GM18517 (cell line): ENCODE data around the gene SOX4.

ENCODE experiments used
- ATAC-seq: cut with Tn5 transposase; IDR thresholded peaks from one replicate; pipeline ENCODE4 v1.9.1; 2021; ENCODE audit warnings: mild to moderate bottlenecking, moderate library complexity; ENCODE audit not compliant: unreplicated experiment

Gene SOX4

DNA sequence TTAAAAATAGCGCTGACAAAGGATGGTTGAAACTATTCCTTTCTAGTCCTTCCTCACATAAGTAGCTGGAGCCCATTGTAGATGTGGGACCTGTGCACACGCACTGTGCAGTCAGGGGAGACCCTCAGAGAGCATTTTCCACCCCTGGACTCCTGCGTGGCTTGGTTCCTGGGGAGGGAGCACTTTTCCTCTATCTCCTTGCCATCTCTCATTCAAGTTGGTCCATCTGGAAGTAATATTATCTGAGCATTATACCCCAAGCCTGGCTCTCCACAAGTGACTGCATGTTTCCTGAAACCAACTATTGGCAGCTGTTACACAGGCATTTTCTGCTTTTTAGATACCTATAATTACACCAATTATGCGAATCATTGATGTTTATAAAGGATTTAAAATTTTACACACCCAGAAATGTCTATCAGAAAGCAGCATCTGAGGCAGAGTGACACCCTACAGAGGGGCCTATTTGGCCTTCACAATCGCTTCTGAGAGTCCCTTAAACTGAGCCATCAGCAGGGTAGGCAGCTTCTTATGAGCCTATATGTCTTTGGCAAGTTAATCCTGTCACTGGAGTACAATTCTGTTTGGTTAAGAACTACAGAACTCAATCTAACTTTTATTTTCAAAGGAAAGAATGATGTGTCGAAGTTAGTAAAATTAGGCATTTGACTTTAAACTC lies 18.7 kb downstream of the SOX4 start:
- no peak for ATAC-seq

DNA sequence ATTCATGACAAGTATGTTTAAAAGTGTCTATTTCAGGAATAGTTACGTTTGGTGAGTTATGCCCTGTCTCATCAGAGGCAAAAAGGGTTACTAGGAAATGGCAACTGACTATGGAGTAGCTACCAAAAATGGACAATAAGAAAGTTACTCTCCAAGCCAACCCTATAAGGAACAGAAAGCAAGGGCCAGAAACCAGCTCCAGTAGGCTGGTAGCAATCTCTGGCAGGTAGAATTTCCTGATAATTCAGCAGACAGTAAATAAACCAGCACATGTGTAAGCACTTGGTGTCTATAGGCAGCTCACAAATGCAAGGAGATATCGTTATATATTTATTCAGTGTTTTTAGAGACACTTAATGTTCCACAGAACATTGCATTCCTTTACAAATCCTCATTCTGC lies 20.3 kb downstream of the SOX4 start:
- ATAC-seq, result no peak

DNA sequence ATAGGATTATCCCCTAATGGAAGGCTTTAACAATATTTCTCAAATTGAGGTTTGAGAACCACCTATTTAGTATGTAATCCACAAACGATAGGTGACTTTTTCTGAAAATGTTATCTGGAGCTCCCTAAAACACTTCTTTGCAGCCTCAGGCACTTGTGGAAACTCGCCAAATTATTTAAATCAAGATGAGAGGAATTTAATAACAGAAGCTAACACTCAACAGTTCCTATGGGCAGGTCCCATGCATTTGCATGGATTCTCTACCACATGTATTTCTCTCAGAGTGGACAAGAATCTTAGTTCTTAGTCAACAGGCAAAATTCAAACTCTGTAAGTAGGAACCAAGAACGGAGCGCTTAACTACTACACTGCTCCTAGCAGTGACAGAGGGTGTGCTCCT lies 20.7 kb downstream of the SOX4 start:
- no peak for ATAC-seq

DNA sequence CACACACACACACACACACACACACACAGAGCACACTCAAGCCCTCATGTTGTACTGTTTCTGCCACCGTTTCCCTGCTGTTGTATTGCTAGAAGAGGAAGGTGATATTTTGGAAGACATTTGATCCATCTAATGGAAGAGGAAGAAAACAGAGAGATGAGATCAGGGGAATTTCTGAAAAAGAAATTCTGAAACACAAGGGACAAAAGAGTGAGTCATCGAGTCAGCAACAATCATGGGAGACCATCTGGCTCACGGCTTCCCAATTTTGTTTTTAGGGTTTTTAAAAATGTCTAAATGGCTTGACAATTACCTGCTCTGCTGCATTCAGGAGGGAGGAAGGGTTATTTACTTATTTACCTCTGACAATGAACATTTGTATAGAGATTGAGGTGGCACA lies 22.0 kb downstream of the SOX4 start:
- ATAC-seq, result no peak

DNA sequence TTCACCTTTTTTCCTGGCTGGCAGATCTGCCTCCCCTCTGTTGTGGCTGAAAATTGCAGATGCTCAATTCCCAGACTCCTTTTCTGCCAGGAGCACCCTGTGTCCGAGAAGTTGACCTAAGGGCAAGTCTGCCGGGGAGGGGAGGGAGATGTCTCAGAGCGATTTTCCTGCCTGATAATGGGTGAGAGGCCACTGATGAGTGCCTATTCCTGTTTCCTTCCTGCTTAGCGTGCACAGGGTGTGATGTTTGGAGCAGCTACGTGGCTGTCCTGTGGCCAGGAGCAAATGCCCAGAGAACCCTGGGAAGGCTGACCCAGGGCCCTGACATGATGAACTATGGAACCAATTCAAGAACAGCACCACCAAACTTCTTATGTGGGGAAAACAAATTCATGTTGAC lies 22.5 kb downstream of the SOX4 start:
- no peak for ATAC-seq

DNA sequence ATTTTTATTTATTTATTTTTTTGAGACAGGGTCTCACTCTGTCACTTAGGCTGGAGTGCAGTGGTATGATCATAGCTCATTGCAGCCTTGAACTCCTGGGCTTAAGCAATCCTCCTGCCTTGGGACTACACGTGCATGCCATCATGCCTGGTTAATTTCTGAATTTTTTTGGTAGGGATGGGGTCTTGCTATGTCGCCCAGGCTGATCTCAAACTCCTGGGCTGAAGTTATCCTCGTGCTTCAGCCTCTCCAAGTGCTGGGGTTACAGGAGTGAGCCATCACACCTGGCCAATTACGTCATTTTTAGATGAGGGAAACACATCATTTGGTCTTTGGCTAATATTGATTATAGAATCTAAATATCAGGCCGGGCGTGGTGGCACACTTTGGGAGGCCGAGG lies 32.1 kb downstream of the SOX4 start:
- ATAC-seq, result no peak

DNA sequence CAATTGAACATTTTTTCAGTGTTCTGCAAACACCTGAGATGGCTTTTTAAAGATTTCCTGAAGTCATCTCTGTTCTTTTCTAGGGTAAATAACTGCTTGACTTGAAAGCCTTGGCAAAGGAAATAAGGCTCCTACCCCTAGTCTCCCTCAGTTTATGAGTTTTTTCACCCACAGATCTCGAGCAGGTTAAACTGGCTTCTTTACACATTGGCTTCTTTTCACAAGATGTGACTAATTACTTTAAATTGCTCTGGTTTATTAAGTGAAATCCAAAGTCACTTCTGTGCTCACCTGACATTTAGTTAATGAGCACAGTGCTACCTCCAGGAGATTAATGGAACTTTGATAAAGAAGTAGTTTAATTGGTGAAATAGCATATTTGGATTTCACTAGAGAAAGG lies 33.2 kb downstream of the SOX4 start:
- ATAC-seq, result no peak

DNA sequence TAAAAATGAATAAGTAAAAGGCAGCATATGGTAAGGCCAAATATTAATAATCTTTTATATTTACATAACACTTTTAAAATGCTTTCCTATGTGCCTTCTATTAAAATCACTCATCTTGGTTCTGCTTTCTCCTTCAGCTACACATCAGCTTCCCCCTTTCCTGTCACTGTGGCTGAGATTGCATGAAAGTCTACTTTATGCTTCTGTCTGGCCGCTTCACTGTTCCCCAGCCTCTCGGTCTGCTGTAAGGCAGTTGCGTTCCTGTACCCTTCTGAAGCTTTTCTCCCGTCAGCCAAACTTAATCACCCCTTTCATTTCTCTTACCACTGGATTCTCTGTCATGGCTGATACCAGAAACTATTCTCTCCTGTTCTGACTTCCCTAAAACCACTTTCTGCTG lies 34.6 kb downstream of the SOX4 start:
- ATAC-seq, result no peak

DNA sequence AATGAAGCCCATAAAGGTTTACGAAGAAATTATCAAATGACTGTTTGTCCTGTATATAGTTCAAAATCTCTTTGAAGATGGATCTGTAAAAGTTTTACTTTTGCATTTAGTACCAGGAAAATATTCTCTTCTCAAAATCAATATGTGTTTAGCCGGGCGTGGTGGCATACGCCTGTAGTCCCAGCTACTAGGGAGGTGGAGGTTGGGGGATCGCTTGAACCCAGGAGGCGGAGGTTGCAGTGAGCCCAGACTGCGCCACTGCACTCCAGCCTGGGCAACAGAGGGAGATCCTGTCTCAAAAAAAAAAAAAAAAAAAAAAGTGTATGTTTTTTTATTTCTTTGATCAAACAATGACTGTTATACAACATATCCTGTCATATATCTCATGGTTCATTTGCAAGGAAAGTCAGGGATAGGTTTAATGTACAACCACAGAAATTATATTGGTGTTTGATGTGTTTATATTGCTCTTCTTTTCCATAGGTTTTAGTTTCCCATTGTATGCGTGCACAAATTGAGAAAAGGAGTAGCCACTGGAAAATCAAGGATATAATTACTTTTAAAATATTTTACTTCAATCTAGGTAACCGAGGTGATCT lies 40.1 kb downstream of the SOX4 start:
- ATAC-seq, result no peak

DNA sequence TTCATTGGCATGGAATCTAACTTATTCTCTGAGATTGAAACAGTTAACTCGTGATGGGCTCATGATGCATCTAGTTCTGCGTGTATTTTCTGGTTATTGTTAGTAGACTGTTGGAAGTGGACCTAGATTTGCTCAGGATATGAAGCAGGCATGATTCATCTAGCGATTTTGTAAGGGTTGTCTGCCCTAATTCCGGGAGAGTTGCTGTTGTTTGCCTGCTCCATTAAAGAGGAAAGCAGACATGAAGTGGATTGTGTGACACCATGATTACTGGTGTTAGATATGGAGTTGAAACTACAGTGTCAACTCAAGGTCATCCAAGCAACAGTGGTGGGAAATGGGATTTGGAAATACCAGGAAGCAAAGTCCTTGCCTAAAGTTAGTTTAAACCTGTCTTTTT lies 41.0 kb downstream of the SOX4 start:
- no peak for ATAC-seq

DNA sequence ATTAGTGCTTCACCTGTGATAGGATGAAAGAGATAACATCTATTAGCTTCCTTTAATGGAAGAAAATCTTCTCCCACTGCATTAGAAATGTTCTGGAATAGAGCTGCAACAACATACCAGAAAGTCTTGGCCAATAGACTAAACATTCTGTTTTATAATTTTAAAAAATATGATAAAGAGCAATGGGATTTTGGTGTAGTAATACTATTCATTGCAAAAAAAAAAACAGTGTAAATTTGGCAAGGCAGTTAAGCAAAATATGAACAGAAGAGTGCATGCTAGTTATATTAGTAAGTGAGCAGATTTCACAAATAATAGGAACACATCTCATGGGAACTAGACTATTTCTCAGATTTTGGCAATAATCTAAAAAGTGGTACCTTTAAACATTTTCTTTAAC lies 43.3 kb downstream of the SOX4 start:
- ATAC-seq, result no peak

DNA sequence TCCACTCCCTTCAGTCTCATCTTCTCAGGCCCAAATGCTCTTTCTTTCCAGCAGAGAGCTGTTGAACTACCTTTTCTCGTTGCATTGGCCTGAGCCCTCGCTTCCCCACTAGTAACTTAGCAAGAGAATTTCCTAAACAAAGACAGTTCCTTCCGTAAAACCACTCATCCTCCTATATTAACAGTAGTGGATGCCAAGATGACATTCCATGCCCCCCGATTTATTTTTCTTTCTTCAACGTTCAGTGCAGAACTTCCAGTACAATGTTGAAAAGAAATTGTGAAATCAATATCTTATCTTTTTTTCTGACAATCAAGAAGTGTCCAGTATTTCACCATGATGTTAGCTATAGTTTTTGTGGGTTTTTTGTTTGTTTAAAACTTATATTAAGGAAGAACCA lies 45.8 kb downstream of the SOX4 start:
- no peak for ATAC-seq
